HG02610 (cell line): Measurements from ENCODE around the gene STRN4.
A peak's percentile ranks its signal among the peaks of the same experiment; 100 is the strongest.
"Not testable (repeated sequence)": the region's sequence is repeated elsewhere in the genome, so short reads cannot be mapped to it uniquely, and the experiment has no call there.

Source experiments
- ATAC-seq: cut with Tn5 transposase; IDR thresholded peaks from one replicate; pipeline ENCODE4 v1.9.1; 2021; ENCODE audit warnings: mild to moderate bottlenecking, moderate library complexity; ENCODE audit not compliant: unreplicated experiment

Gene STRN4, protein sequence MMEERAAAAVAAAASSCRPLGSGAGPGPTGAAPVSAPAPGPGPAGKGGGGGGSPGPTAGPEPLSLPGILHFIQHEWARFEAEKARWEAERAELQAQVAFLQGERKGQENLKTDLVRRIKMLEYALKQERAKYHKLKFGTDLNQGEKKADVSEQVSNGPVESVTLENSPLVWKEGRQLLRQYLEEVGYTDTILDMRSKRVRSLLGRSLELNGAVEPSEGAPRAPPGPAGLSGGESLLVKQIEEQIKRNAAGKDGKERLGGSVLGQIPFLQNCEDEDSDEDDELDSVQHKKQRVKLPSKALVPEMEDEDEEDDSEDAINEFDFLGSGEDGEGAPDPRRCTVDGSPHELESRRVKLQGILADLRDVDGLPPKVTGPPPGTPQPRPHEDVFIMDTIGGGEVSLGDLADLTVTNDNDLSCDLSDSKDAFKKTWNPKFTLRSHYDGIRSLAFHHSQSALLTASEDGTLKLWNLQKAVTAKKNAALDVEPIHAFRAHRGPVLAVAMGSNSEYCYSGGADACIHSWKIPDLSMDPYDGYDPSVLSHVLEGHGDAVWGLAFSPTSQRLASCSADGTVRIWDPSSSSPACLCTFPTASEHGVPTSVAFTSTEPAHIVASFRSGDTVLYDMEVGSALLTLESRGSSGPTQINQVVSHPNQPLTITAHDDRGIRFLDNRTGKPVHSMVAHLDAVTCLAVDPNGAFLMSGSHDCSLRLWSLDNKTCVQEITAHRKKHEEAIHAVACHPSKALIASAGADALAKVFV

DNA sequence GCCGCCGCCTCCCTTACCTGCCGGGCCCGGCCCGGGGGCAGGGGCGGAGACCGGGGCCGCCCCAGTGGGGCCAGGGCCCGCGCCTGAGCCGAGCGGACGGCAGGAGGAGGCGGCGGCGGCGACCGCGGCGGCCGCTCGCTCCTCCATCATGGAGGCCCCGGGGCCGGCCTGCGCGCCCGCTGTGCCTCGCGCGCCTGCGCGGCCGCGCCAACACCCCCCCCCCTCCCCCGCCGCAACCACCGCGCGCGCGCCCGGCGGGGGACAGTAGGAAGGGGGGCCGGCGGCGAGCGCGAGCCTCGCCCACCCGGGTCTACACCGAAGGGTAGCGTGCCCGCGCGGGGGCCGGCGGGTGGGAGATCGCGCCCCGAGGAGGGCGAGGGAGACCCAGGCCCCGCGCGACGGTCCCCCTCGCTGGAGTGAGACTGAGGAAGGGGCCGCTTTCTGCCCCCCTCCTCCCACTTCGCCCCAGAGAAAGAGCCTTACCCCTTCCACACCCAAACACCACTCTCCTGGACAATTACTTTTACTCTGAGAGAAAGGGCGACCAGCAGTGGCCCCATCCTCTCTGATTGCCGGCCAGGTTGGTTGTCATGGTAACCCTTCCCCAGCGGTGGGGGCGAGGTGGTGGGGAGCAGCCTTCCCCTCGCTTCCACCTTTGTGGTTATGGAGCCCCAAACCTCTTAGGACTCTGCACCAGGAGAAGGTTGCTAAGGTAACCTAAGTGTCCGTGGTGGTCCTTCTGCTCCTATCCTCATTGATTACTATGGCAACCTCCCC is at the start of gene STRN4:
TSS of gene STRN4 (minus strand) at position 170 of the 777 bp plus-strand sequence. CDS start at position 150, 20 bp downstream.
- peak; percentile 40 for ATAC-seq

DNA sequence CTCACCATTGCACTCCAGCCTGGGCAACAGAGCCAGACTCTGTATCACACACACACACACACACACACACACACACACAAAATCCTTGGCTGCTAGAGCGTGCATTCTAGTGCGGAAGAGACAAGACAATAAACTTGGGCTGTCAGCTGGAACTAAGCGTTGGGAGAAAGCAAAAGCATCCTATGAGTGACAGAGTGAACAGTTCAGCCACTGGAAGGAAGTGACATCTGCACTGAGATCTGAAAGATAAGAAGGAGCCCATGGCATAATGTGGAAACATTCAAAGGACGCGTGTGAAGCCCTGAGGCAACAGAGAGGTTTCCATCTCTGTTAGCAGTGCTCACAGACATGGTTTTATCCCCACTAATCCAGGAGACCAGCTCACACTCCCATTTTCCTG is 45.7 kb upstream of the STRN4 start:
- no peak for ATAC-seq

DNA sequence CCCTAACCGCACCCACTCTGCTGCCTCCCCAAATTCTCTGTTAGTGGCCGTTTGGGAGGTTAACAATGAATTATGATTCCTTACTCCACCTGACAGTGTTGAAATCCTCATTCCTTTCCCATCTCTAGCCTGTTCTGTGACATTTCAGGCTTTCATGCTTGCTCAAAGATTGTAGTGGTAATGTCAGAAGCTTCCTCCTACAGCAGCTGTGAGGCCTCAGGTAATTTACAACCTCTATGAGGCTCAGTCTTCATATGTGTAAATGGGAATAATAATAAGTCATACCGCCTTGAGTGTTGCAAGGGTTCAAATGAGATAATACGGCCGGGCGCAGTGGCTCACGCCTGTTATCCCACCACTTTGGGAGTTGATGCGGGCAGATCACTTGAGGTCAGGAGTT is 43.1 kb upstream of the STRN4 start:
- ATAC-seq, result no peak

DNA sequence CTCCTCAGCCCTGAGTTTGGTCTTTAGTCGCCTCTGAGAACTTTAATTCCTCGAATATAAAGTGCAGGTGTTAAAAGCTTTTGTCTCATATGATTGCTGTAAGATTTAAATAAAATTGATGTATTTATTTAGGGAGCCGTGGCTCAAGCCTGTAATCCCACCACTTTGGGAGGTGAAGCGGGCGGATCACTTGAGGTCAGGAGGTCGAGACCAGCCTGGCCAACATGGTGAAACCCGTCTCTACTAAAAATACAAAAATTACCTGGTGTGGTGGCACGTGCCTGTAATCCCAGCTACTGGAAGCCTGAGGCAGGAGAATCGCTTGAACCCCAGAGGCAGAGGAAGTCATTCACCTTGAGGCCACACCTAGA is 42.7 kb upstream of the STRN4 start:
- ATAC-seq, result no peak

DNA sequence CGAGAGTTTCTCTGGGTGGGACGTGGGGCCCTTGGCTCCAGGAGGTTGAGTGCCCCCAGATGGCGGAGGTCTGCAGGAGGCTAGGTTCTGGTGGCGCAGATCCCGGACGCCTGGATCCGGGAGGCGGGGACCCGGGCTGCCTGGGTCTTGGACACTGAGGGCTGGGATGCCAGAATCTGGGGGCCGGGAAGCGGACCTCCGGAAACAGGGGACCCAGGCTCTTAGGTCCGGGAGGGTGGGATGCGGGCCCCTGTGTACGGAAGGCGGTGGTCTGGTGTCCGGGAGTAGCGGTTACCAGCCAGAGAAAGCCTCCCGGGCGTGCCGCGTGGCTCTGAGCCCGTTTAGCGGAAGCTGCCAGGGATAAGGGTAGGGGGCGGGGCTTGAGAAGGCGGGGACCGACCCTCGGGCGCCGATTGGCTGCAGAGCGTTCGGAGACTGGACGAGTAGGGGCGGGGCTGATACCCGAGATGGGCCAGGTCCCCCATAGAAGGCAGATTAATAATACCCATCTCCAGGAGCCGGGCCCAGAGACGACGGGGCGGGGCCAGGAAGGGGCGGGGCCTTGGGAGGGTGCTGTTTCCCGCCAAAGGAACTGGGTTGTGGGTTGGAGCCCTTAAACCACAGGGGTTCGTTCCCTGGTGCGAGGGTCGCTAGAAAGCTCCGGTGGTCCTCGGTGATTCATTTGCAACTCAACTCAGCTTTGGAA is 42.2 kb upstream of the STRN4 start, which contains the start of gene SLC1A5:
TSS of gene SLC1A5 (minus strand) at position 333 of the 706 bp plus-strand sequence. CDS start 629 bp downstream, outside the sequence.
- peak; percentile 63 for ATAC-seq

DNA sequence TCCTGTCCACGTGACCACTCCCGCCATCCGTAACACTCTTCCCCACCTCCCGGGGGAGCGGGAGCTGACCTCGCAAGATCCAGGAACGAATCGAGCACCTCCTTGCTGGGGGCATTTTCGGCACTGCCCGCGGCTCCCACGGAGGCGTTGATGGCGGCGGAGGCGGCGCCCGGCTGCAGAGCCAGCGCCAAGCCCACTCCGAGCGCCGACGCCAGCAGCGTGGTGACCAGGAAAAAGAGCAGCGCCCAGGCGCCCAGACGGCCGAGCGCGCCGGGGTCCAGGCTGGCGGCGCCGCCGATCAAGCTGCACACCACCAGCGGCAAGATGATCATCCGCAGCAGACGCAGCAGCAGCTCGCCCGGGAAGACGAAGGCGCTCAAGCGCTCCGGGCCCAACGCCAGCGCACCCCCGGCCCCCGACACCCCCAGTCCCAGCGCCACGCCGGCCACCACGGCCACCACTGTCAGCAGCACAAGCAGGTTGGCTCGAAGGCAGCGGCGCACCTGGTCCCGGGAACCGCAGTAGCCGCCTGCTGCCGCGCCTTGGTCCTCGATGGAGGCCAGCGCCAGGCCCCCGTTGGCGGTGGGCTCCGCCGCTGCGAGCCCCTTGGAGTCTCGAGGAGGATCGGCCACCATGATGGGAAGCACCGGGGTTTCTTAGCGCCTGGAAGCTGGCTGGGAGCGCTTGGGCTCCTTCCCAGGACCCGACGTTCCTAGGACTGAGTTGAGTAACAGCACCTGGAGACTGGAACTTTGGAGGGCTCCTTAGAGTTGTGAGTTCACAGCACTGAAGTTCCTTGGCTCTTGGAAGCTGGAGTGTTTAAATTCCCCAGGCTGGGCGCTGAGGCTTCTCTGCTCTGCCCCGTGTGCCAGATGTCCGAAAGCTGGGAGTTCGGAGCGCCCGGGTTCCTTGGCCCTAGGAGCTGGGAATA is 41.3 kb upstream of the STRN4 start:
- ATAC-seq, result no peak

DNA sequence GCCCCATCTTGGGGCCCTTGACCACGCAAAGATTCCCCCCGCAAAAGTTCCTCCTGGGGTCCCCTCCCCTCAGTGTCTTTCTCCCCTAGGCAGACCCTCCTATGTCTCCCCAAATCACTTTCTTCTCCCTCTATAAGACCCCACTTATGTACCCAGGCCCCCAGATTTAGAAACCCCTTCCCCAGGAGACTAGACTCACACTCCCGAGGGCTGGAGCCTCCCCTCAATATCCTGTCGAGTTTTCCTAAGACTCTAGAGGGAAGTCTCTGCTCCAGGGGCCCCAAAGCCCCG is 40.7 kb upstream of the STRN4 start:
- no peak for ATAC-seq

DNA sequence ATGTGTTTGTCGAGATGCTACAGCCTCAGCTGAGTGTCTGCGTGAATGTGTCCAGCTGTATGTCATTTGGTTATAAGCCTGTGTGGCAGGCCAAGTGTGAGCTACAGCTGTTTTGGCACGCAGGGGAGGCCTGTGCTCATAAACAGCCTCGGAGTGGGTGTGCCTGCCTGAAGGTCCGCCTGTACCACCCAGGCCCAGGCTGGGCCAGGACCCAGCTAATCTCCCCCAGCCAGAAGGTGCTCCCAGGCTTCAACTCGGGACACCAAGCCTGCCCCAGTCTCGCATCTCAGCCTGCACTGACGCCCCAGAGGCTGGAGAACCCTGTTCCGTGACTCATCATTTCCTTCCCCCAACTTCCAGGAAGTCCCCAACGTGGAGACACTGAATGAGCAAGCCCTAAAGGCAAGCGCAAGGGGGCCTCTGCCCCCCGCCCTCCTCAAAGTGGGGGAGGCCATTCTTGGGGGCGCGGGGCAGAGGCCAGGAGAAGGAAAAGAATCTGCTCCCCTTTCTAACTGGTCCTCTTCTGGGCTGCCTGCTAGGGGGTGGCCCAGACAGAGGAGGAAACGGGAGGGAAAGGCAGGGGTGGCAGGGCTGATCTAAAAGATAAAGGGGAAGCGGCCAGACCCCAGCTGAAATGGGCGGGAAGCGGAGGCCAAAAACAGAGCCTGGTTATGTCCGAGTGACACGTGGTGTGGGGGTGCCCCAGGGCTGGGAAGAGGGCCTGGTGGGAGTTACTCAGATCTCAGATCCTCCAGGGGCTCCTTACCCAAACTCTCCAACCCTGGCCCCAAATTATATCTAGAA is 40.2 kb upstream of the STRN4 start:
- ATAC-seq, result peak; percentile 34

DNA sequence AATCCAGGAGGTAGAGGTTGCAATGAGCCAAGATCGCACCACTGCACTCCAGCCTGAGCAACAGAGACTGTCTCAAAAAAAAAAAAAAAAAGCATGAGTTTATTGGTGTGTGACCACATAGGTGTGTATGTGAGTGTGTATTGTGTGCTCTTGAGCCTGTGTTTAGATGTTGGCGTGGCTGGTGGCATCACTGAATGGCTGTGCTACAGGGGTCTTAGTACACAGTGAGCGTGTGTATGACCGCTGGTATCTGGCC is 39.7 kb upstream of the STRN4 start:
- no peak for ATAC-seq

DNA sequence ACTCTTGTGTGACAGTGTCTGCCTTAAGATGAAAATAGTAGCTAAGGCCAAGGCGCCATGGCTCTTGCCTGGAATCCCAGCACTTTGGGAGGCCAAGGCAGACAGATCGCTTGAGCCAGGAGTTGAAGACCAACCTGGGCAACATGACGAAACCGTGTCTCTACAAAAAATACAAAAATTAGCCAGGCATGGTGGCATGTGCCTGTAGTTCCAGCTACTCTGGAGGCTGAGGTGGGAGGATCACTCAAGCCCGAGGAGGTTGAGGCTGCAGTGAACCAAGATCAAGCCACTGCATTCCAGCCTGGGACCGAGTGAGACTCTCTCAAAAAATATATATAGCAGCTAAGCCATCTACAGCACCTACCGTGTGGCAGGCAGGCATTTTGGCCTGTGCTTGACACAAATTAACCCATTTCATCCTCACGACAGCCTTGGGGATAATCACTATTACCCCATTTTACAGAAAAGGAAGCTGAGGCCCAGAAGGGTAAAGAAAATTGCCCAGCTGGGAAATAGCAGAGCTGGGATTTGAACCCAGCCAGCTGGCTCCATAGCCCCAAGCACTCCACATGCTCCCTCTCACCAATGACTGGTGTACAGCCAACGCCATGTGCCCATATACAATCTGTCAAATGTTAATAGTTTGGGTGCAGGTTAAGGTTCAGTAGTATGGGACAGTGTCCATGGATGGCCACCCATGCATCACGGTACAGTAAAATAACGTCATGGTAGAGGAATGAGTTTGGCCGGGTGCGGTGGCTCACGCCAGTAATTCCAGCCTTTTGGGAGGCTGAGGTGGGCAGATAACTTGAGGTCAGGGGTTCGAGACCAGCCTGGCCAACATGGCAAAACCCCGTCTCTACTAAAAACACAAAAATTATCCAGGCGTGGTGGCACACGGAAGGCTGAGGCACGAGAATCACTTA is 39.1 kb upstream of the STRN4 start:
- ATAC-seq, result no peak

DNA sequence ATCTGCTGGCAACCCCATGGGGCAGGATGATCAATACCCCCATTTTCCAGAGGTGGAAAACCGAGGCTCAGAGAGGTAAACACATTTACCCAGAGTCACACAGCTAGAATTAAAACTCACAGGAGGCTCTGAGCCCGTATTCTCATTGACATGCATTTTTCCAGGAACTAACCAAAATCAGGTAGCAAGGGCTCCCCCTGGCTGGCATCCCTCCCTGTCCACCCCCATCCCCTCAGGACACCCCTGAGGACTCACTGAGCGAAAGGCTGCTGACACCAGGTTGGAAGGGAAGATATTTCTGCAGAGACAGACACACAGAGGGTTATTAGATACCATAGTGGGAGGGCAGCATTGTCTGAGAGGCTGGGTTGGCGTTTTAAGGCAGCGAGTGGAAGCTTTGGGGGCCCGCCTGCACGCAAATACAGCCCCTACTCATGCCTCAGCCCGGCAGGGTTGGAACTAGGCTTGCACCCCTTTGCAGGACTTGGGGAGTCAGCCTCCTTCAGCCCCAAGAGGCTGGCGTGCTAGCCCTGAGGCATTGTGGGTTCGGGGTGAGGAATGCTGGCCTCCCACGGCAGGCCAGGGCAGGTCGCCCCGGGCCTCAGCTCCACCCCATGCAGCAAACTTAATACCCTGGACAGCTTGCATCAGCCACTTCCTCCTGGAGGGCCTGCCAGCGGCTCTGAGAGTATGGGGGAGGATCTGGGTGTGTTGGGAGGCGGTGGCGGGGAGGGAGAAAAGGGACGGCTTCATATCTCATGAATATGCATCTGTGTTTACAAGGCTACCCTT is 38.2 kb upstream of the STRN4 start:
- no peak for ATAC-seq

DNA sequence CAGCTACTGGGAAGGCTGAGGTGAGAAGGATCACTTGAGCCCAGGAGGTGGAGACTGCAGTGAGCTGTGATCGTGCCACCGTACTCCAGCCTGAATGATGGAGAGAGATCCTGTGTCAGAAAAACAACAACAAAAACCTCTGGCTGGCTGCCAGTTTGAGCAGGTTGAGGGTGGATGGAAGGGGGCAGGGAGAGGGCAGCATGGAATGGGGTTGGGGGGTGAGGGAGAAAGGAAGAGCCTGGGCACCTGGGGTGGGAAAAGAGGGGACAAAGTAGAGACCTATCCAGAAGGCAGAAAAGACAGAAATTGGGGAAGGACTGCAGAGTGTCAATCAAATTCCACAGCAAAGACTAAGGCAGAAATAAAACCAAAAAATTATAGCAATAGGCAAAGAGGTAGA is 37.4 kb upstream of the STRN4 start:
- no peak for ATAC-seq

DNA sequence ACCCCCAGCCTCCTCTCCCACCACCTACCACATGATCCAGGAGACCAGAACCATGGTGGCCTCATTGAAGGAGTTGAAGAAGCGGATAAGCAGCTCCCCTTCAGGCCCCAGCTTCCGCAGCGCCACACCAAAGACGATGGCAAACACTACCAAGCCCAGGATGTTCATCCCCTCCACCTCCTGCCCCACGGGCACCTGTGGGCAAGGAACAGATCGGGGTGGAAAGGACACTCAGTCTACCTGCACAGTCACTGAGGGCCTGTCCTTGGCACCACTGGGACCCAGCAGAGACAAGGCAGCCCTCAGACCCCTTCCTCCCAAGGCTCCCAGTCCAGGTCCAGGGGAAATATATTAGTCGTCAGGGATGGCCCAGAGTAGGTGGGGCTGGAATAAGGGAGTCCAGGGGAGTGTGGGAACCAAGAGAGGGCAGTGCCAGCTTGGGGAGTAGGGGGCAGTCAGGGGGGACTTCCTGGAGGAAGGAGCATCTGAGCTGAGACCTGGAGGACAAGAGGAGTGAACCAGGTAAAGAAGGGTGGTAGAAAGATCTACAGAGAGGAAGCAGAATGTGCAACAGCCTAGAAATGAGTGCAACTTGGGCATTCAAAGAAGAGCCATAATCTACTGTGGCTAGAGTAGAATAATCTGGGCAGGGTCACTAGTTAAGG is 36.2 kb upstream of the STRN4 start:
- no peak for ATAC-seq

DNA sequence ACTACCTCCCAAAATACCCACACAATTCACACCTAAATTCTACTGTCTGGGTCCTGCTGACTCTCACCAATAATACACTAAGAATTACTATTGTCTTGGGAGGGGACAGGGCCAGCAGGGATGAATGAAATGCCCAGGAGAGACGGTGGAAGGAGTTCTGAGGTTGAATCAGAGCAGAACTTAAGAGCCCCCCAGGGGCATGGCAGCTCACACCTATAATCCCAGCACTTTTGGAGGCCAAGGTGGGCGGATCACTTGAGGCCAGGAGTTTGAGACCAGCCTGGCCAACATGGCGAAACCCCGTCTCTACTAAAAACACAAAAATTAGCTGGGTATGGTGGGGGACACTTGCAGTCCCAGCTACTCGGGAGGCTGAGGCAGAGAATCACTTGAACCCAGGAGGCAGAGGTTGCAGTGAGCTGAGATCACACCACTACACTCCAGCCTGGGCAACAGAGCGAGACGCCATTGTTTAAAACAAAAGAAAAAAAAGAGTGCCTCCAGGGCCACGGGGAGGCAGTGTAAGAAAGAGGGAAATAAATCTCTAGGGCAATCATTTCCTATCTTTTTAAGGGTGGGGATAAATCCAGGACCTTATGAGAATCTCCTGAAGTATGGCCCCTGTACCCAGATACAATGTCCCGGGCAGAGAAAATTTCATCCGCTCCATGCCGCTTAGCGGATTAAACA is 31.9 kb upstream of the STRN4 start:
- not testable (repeated sequence) for ATAC-seq

DNA sequence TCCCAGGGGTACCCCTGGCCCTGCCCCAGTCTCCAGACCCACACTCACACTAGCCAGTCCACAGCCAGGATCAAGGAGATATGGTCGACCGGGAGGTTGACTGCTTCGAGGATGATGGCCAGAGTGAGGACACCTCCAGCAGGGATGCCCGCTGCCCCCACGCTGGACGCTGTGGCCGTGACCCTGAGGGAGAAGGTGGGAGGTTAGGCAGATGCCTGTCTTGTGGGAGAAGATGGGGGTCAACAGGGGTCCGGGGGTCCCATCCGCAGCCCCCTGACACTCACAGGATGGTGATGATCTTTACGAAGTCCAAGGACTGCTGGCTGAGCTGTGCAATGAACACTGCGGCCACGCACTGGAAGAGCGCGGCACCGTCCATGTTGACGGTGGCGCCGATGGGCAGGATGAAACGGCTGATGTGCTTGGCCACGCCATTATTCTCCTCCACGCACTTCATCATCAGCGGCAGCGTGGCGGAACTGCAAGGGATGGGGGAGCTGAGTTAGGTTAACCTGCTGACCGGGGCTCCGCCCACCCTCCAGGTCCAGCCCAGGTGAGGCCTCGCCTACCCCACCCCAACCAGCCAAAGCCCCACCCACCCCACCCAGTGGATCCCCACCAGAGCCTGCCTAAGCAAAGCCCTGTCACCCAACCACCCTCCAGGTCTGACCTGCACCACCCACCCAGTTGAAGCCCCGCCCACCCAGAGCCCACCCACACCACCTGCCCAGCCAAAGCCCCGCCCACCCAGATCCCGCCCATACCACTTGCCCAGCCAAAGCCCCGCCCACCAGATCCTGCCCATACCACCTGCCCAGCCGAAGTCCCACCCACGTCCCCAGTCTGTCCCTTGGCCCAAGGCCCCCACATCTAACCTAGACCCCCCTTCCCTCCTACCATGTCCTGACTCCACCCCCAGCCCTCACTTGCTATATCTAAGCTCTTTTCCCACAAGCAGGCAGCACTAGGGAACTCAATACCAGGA is 31.0 kb upstream of the STRN4 start:
- ATAC-seq, result no peak
